ENCODE measurements around the gene NR2F2. TPM values are rescaled to one million over a fixed set of nuclear protein-coding genes. Genes with fewer than 3 reads are reported as not detected.

Gene NR2F2
- polyA plus RNA-seq, 1 experiment = 63.1 TPM

- TF ChIP-seq CTCF (IDR thresholded peaks at IDR 0.05; ENCODE audit: low read depth, low read length) = no peak
- ChIA-PET CTCF (no interaction called here), POLR2A (interaction anchor here (1.9 kb wide), 1 partner anchor 38 kb away, joined by 4 read pairs; no protein-coding TSS in a partner anchor)
- H3K4me3 ChIP-seq (ENCODE audit: low read depth, low read length) = peak overlapping the region; percentile 85
- peak overlapping the region; percentile 70 for H3K27ac ChIP-seq (ENCODE audit: low read depth, low read length)
- H3K27me3 ChIP-seq (ENCODE audit: control insufficient read depth, insufficient read depth, low read length) = no peaks in the 10 kb centered on the region
- DNase-seq (ENCODE audit: low read depth, low spot score) = no peak
- peaks cover 6% of the 10 kb centered on the region; the same call in 1 of the 2 replicates for H3K9me3 ChIP-seq (ENCODE audit: control insufficient read depth, insufficient read depth, low read length)
Measured at GRCh38 chr15:96323319-96324145, 7.0 kb upstream of the NR2F2 start.

GRCh38 chr15:96324192-96324895, 6.2 kb upstream of the NR2F2 start:
- H3K27ac ChIP-seq (ENCODE audit: low read depth, low read length) = peak overlapping the region; percentile 70
- ChIA-PET POLR2A (no interaction called here), CTCF (no interaction called here)
- no peaks in the 10 kb centered on the region for H3K27me3 ChIP-seq (ENCODE audit: control insufficient read depth, insufficient read depth, low read length)
- H3K4me3 ChIP-seq (ENCODE audit: low read depth, low read length) = peak overlapping the region; percentile 85
- peaks cover 6% of the 10 kb centered on the region; the same call in 1 of the 2 replicates for H3K9me3 ChIP-seq (ENCODE audit: control insufficient read depth, insufficient read depth, low read length)
- DNase-seq (ENCODE audit: low read depth, low spot score) = no peak
- TF ChIP-seq CTCF (IDR thresholded peaks at IDR 0.05; ENCODE audit: low read depth, low read length) = no peak

GRCh38 chr15:96324940-96325540, 5.5 kb upstream of the NR2F2 start:
- DNase-seq (ENCODE audit: low read depth, low spot score) = no peak
- Histone ChIP-seq H3K27me3 (ENCODE audit: control insufficient read depth, insufficient read depth, low read length) (no peaks in the 10 kb centered on the region), H3K9me3 (ENCODE audit: control insufficient read depth, insufficient read depth, low read length) (peaks cover 6% of the 10 kb centered on the region; the same call in 1 of the 2 replicates), H3K27ac (ENCODE audit: low read depth, low read length) (peak overlapping the region; percentile 95), H3K4me3 (ENCODE audit: low read depth, low read length) (peak overlapping the region; percentile 85)
- no peak for TF ChIP-seq CTCF (IDR thresholded peaks at IDR 0.05; ENCODE audit: low read depth, low read length)
- ChIA-PET POLR2A (interaction anchor here (2.0 kb wide), 1 partner anchor 40 kb away, joined by 9 read pairs; no protein-coding TSS in a partner anchor), CTCF (no interaction called here)

- Histone ChIP-seq H3K27ac (ENCODE audit: low read depth, low read length) (peak overlapping the region; percentile 95), H3K9me3 (ENCODE audit: control insufficient read depth, insufficient read depth, low read length) (peaks cover 6% of the 10 kb centered on the region; the same call in 1 of the 2 replicates), H3K27me3 (ENCODE audit: control insufficient read depth, insufficient read depth, low read length) (no peaks in the 10 kb centered on the region), H3K4me3 (ENCODE audit: low read depth, low read length) (peak overlapping the region; percentile 85)
- CTCF ChIA-PET = interaction anchor here (1.9 to 3.7 kb wide), 4 partner anchors 30 to 1301 kb away, joined by 5 to 36 read pairs (median 20); no protein-coding TSS in a partner anchor
- POLR2A ChIA-PET = interaction anchor here (1.5 to 3.4 kb wide), 3 partner anchors 15 to 52 kb away, joined by 9 to 38 read pairs (median 9); no protein-coding TSS in a partner anchor
- no peak for DNase-seq (ENCODE audit: low read depth, low spot score)
- TF ChIP-seq CTCF (IDR thresholded peaks at IDR 0.05; ENCODE audit: low read depth, low read length) = no peak
Measured at GRCh38 chr15:96325541-96326327, 4.8 kb upstream of the NR2F2 start.
